Measurements from ENCODE around the gene MICALL2.

Gene MICALL2

GRCh38 chr7:1458683-1459511 lies at the start of gene MICALL2:
Gene MICALL2, minus strand, starts transcription at chr7:1459470. Its CDS starts 144 bp downstream, at chr7:1459326.
- peak; percentile 98 for FAIRE-seq

GRCh38 chr7:1508277-1508758 lies 49.0 kb upstream of the MICALL2 start:
- FAIRE-seq (no peak), DNase-seq (ENCODE audit: low spot score) (no peak)

More at GRCh38 chr7:1458683-1459511, at the start of gene MICALL2:
- peak; percentile 99 for DNase-seq (ENCODE audit: low spot score)

GRCh38 chr7:1505731-1506550 lies 46.7 kb upstream of the MICALL2 start:
- DNase-seq (ENCODE audit: low spot score) (no peak), FAIRE-seq (peak; percentile 79)

- peak; percentile 99 for FAIRE-seq
- peak; percentile 100 for DNase-seq (ENCODE audit: low spot score)
These were observed 44.8 kb upstream of the MICALL2 start, which contains the start of gene INTS1 for GRCh38 chr7:1503816-1504775. Gene INTS1, minus strand, starts transcription at chr7:1504389. Its CDS starts 429 bp downstream, at chr7:1503960.

- FAIRE-seq = peak; percentile 94
- no peak for DNase-seq (ENCODE audit: low spot score)
These were observed 44.1 kb upstream of the MICALL2 start for GRCh38 chr7:1503390-1503789.

- no peak for FAIRE-seq
- DNase-seq (ENCODE audit: low spot score) = no peak
These were observed 43.6 kb upstream of the MICALL2 start for GRCh38 chr7:1502845-1503244.

- no peak for DNase-seq (ENCODE audit: low spot score)
- no peak for FAIRE-seq
These were observed 42.4 kb upstream of the MICALL2 start for GRCh38 chr7:1501487-1502270.

GRCh38 chr7:1500064-1500807 lies 41.0 kb upstream of the MICALL2 start:
- DNase-seq (ENCODE audit: low spot score) (no peak), FAIRE-seq (peak; percentile 72)

GRCh38 chr7:1499367-1500029 lies 40.2 kb upstream of the MICALL2 start:
- peak; percentile 87 for FAIRE-seq
- no peak for DNase-seq (ENCODE audit: low spot score)

GRCh38 chr7:1498370-1499305 lies 39.4 kb upstream of the MICALL2 start:
- no peak for DNase-seq (ENCODE audit: low spot score)
- FAIRE-seq = peak; percentile 86

- DNase-seq (ENCODE audit: low spot score) = no peak
- no peak for FAIRE-seq
These were observed 38.1 kb upstream of the MICALL2 start for GRCh38 chr7:1497293-1497927.

- DNase-seq (ENCODE audit: low spot score) = no peak
- FAIRE-seq = peak; percentile 92
These were observed 37.4 kb upstream of the MICALL2 start for GRCh38 chr7:1496531-1497292.

GRCh38 chr7:1495564-1496242 lies 36.4 kb upstream of the MICALL2 start:
- no peak for DNase-seq (ENCODE audit: low spot score)
- FAIRE-seq = no peak

- FAIRE-seq (peak; percentile 50), DNase-seq (ENCODE audit: low spot score) (no peak)
These were observed 35.7 kb upstream of the MICALL2 start for GRCh38 chr7:1494866-1495563.

- no peak for DNase-seq (ENCODE audit: low spot score)
- FAIRE-seq = peak; percentile 89
These were observed 35.2 kb upstream of the MICALL2 start for GRCh38 chr7:1494447-1494846.

All from urothelium cell line (cell line).